G401.6 (cell line): ENCODE results near the gene VASN.

ENCODE experiments used
- FAIRE-seq: peaks from 2 replicates; lab custom pipeline; 2012; peaks lifted over from hg19 to GRCh38; lab: Jason Lieb, UNC

The VASN gene

DNA sequence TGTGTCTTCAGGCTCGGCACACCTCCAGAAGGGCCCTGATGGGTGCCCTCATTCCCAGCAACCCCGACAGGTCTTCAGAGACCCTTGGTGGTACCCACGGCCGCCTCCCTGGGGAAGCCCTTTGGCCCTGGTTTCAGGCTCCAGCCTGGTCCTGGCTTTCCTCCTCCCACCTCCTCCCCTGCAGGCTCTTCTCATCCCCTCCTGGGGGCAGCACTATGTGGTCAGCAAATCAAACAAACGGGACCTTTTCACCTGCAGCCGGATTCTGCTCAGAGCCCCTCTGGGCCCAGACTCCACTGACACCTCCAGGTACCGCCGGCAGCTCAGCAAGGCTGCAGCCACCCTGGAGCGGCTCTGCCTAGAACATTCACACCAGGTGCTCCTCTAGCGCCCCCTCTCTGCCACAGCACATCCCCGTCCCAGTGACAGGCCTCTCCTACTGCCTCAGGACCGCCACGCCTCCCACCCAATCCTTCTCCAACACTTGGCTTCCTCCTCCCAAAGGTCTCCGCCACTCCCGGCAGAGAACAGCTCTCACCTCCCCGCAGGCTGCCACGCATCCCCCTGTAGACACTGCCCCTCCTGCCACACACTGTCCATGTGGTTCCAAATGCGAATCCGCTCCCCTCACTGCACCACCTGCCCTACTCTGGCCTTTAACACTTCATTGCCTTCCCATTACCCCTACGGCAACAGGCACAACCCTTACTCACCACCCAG is 32.8 kb downstream of the VASN start:
- FAIRE-seq = peak; percentile 13

DNA sequence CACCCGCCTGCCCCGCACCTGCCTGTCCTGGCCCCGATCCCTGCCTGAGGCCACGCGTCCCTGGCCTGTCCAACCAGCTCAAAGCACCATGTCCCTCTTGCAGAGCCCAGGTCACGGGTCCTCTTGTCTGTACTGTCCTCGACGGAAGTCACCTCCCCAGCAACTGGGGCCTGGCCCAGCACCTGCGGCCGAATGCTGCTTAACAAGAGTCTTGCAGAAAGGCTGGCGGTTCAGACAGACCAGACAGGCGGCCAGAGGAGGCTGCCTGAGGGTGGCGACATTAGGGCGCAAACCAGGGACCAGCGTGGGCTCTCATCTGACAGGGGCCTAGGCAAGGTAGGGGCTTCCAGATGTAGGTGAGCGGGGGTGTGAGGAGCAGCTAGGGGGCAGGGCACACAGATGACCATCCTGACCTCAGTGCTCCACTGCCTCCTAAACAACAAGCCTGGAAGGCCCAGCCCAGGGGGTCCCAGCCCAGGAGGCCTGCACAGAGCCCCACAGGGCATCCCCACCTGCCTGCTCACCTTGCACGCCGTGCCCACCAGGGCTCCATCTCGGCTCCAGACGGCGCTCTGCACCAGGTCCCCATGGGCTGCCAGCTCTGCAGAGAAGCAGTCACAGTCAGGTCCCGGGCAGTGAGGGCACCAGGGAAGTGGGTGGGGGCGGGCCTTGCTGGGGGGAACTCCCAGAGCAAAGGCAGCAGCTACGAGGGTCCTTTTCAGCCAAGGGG is 33.5 kb downstream of the VASN start:
- no peak for FAIRE-seq

GRCh38 chr16:4407543-4408322 is 36.1 kb downstream of the VASN start:
- no peak for FAIRE-seq

- FAIRE-seq = no peak
Observed at GRCh38 chr16:4408323-4408690, 36.7 kb downstream of the VASN start.

DNA sequence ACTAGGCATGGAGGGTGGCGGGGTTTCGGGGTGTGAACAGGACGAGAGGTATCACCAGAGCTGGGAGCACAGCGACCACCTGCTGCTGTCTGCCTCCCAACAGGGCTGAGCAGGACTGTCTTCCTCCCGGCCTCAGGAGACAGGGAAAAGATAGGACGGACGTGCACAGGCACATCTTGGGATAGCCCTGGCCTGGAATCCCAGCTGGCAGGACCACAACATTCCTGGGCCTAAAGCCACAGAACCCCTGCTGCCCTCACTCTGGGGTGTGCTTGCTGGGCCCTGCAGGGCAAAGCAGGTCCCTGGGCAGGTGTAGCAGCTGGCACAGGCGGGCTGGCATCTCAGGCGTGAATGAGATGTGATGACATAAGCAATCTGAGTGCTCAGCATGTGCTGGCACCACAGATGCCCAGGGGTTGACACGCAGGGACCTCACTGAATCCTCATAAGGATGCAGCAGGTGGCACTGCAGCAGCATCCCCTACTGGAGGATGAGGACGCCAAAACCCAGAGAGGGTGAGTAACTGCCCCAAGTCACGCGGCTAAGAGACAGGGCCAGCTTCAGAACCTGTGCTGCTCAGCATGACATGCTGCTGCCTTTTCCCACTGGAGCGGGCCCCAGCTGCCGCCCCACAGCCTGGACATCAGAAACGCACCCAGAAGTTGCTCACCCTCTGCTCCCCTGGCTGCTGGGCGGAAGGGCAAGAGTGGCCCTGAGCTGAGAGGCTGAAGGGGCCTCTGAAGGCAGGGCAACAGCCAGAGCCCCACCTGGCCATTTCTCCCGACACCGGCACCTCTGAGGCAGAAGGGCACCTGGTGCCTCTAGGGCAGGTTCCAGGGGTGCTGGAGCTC is 37.7 kb downstream of the VASN start:
- FAIRE-seq = no peak

GRCh38 chr16:4410335-4411075 is 38.9 kb downstream of the VASN start:
- no peak for FAIRE-seq

DNA sequence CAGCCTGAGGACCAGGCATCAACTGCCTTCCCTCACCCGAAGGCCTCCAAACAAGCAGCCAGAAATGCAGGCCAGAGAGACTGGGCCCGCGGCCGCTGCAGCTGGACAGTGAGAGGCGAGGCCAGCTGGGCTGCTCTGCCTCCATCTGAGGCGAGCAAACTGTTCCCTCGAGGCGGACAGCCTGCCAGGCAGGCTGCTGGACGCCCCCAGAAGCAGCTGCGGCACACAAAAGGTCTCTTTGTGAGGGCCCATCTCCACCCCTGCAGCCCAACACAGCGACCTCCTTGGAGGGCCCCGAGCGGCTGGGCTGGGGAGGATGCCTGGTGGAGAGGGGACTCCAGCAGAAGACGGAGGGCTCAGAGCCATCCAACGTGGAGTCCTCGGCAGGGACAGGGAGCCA is 40.0 kb downstream of the VASN start:
- FAIRE-seq = no peak

GRCh38 chr16:4412159-4412558 is 40.5 kb downstream of the VASN start:
- FAIRE-seq = no peak

GRCh38 chr16:4412854-4413253 is 41.2 kb downstream of the VASN start:
- no peak for FAIRE-seq

- FAIRE-seq = no peak
Observed at GRCh38 chr16:4414187-4414917, 42.7 kb downstream of the VASN start.

DNA sequence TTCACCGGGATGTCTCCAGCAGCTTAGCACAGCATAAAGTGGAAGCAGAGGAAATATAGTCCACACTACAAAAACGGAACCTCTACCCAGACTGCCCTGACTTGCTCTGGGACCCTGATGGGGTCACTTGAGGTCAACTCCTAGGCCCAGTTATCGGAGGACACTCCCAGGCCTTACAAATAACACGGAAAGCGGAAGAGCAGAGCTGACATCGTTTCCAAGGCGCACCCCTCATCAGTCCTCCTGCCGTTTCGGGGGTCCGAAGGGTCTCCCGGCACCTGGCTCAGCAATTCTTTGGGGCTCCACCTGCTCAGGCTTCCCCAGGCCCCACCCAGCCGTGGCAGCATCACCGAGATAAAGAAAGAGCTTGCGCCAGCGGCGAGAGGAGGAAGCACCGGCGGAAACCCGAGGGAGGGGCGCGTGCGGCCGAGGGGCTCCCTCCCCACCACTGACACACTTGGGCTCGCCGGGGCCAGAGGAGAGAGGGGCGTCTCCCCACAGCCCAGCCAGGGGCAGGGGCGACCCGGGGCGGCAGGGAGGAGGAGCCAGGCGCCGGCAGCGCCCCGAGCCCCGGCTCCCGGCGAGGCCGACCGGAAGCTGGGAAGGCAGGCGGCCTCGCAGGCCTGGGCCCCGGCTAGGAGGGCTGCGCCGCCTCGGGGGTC is 44.0 kb downstream of the VASN start:
- FAIRE-seq = no peak

- FAIRE-seq = no peak
Observed at GRCh38 chr16:4416200-4417032, 44.8 kb downstream of the VASN start, which contains the start of gene CORO7. CORO7 (minus strand) TSS chr16:4416596; CDS start chr16:4416518, 78 bp downstream.

- no peak for FAIRE-seq
Observed at GRCh38 chr16:4419402-4419959, 47.8 kb downstream of the VASN start.

DNA sequence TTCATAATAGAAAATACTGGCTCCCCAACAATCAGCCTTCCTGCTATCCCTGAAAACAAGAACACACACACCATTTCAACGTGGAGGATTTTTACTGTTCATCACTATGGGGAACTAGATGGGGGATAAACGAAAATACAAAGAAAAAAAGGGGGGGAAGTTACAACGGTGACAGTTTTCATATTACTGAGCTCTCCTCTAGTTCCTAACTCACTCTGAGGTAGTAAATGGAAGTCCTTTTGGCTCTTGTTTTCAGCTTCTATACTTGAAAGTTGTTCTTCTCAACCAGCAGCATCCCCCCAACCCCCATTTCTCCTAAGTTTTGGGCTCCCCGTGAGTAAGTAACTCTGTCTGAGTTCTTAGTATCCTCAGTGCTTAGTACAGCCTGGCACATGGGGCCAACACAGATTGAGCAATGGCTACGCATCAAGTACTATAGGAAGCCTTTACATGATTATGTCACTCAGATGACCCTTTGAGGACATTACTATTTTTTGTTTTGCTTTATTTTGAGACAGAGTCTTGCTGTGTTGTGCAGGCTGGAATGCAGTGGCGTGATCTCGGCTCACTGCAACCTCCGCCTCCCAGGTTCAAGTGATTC is 49.0 kb downstream of the VASN start:
- FAIRE-seq = no peak

GRCh38 chr16:4425378-4426020 is 53.9 kb downstream of the VASN start, which contains the start of gene DNAJA3:
DNAJA3 (plus strand) TSS chr16:4425868; CDS start chr16:4425882, 14 bp downstream.
- FAIRE-seq = peak; percentile 81

- no peak for FAIRE-seq
Observed at GRCh38 chr16:4426021-4426684, 54.5 kb downstream of the VASN start.

DNA sequence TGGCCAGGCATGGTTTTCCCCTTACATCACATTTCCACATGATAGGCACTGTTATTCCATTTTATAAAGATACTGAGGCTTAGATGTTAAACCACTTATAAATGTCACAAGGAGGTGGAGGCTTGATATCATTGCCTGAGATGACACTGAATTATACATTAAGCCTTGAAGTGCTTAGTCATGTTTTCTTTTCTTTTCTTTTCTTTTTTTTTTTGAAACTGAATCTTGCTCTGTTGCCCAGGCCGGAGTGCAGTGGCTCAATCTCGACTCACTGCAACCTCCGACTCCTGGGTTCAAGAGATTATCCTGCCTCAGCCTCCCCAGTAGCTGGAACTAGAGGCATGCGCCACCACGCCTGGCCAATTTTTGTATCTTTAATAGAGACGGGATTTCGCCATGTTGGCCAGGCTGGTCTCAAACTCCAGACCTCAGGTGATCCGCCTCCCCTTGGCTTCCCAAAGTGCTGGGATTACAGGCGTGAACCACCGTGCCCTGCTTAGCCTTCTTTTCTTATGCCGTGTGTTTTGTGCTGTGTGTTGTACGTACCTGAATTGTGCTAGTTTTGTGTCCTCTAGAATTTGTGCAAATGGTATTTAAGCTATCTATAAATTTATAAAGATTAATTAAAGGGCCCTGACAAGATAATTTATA is 55.2 kb downstream of the VASN start:
- FAIRE-seq = no peak
